PC-9 (cell line): ENCODE results near the gene ZMIZ1. TPM values are rescaled to one million over a fixed set of nuclear protein-coding genes. Genes with fewer than 3 reads are reported as not detected.
"Not testable (repeated sequence)": the region's sequence is repeated elsewhere in the genome, so short reads cannot be mapped to it uniquely, and the experiment has no call there.

Experiments
- BruUV-seq: library from RNA; stranded (reverse); fragments of 400-500 nt; replicated peaks from 2 replicates; lab custom pipeline; 2021; lab: Mats Ljungman, UMichigan
- CTCF ChIA-PET: fragments of 300-600 bp; sonication (Branson Sonifier 250); formaldehyde crosslinking; loops from one replicate; lab custom pipeline; 2022; ENCODE audit warnings: antibody characterized with exemption; lab: Charles Lee
- POLR2A ChIA-PET: fragments of 300-600 bp; sonication (Branson Sonifier 250); formaldehyde crosslinking; loops from one replicate; lab custom pipeline; 2022; ENCODE audit warnings: antibody characterized with exemption; ENCODE audit not compliant: unreplicated experiment; lab: Charles Lee
- DNase-seq, 2 experiments: peaks; one replicate each; pipeline versions ENCODE4 v3.0.0 to v3.0.0-alpha.2; 2015 to 2022; ENCODE audit warnings: mixed read lengths in 1 of 2
- H2AFZ ChIP-seq: fragments of 200-600 bp; sonication (generic); 2 replicates; pipeline ENCODE4 v1.8.1; 2017; ENCODE audit warnings: antibody characterized with exemption
- H3F3A ChIP-seq: fragments of 200-600 bp; sonication (generic); 2 replicates; pipeline ENCODE4 v1.8.1; 2017; ENCODE audit warnings: antibody characterized with exemption, mild to moderate bottlenecking, low read depth; ENCODE audit not compliant: insufficient read depth
- H3K27ac ChIP-seq: fragments of 200-600 bp; sonication (generic); 2 replicates; pipeline ENCODE4 v1.6.1; 2016; ENCODE audit warnings: mixed run types
- H3K27me3 ChIP-seq: fragments of 200-600 bp; sonication (generic); 2 replicates; pipeline ENCODE4 v1.6.1; 2016; ENCODE audit warnings: low read depth, mixed run types; ENCODE audit not compliant: insufficient read depth
- H3K36me3 ChIP-seq: fragments of 200-600 bp; sonication (generic); 2 replicates; pipeline ENCODE4 v1.6.1; 2016; ENCODE audit warnings: low read depth, mixed run types
- H3K4me1 ChIP-seq: fragments of 200-600 bp; sonication (generic); replicated peaks from 2 replicates; pipeline ENCODE4 v1.6.1; 2016; ENCODE audit warnings: mixed run types; ENCODE audit not compliant: insufficient read depth
- H3K4me2 ChIP-seq: fragments of 200-600 bp; sonication (generic); 2 replicates; pipeline ENCODE4 v1.6.1; 2017; ENCODE audit warnings: mixed run types
- H3K4me3 ChIP-seq: fragments of 200-600 bp; sonication (generic); 2 replicates; pipeline ENCODE4 v1.6.1; 2016; ENCODE audit warnings: mixed run types
- H3K79me2 ChIP-seq: fragments of 200-600 bp; sonication (generic); 2 replicates; pipeline ENCODE4 v1.6.1; 2017; ENCODE audit warnings: low read depth, mixed run types
- H3K9me2 ChIP-seq: fragments of 200-600 bp; sonication (generic); 2 replicates; pipeline ENCODE4 v1.8.1; 2017; ENCODE audit warnings: mild to moderate bottlenecking; ENCODE audit not compliant: insufficient read depth
- H3K9me3 ChIP-seq: fragments of 200-600 bp; sonication (generic); 2 replicates; pipeline ENCODE4 v1.8.1; 2016; ENCODE audit warnings: low read depth; ENCODE audit not compliant: insufficient read depth
- H4K20me1 ChIP-seq: fragments of 200-600 bp; sonication (generic); 2 replicates; pipeline ENCODE4 v1.8.1; 2017; ENCODE audit not compliant: insufficient read depth
- CTCF ChIP-seq: fragments of 200-600 bp; sonication (generic); conservative IDR thresholded peaks from 2 replicates; pipeline ENCODE4 v1.6.1; 2017; ENCODE audit warnings: mixed run types, antibody characterized with exemption, mild to moderate bottlenecking, moderate library complexity
- EZH2 ChIP-seq: fragments of 200-600 bp; sonication (generic); IDR thresholded peaks from 2 replicates; pipeline ENCODE4 v1.8.0; 2017; ENCODE audit warnings: antibody characterized with exemption, low read depth
- intact Hi-C: fragments of 100-400 bp; cut with micrococcal nuclease; formaldehyde crosslinking; loops from one replicate; pipeline ENCODE4 v1.10.0; 2022; ENCODE audit not compliant: unreplicated experiment
- total RNA-seq: library from RNA; stranded (reverse); gene quantifications from 2 replicates; pipeline ENCODE4 v1.2.3, GENCODE V29; 2021

ZMIZ1 gene
- total RNA-seq, 1 experiment from 2014 or later = 47.6 TPM

- H3K79me2 ChIP-seq = no peaks in the 10 kb centered on the region
- DNase-seq = no peak
- H3K4me2 ChIP-seq = no peak overlapping the region
- H3K36me3 ChIP-seq = no peaks in the 10 kb centered on the region
- no peaks in the 10 kb centered on the region for H4K20me1 ChIP-seq
- BruUV-seq = no TSS peak
- H3K9me3 ChIP-seq = no peaks in the 10 kb centered on the region
- H3K4me1 ChIP-seq = no peaks in the 10 kb centered on the region
- H3K9me2 ChIP-seq = no peaks in the 10 kb centered on the region
- no peak overlapping the region for H3K4me3 ChIP-seq
- ChIA-PET CTCF (no interaction called here), POLR2A (interaction anchor here (0.6 kb wide), 1 partner anchor 405 kb away, joined by 4 read pairs; no protein-coding TSS in a partner anchor)
- H2AFZ ChIP-seq = no peak overlapping the region
- no peak overlapping the region for H3K27ac ChIP-seq
- no peak for TF ChIP-seq EZH2
- no peak for TF ChIP-seq CTCF
- no peaks in the 10 kb centered on the region for H3K27me3 ChIP-seq
- H3F3A ChIP-seq = no peaks in the 10 kb centered on the region
- intact Hi-C loops = no loop called here
Measured at GRCh38 chr10:79031723-79032122, 37.0 kb upstream of the ZMIZ1 start.

DNA sequence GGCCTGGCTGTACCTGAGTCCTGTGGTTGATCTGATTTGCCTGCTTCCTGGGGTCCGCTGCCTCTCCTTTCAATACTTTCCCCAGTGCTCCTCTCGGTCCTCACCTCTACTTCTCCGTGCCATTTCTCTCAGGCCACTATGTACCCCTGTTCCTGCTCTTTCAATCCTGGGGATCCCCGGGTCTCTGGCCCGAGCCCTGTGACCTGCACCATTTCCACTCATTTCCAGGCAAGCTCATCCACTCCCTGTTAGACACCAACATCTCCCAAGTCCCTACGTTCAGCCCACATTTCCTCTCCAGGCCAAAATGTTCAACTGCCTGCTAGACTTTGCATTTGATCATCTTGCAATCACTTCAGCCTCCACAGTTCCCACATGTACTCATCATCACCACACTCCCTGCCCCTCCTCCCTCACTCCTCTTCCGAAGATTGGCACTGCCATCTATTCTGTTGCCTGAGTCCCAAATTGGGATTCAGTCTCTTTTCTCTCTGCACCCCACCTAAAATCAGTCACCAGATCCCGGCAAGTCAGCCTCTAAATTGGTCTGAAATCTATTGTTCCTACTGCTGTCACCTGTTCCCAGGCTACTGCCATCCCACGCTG, 34.4 kb upstream of the ZMIZ1 start:
- no peaks in the 10 kb centered on the region for H3K36me3 ChIP-seq
- intact Hi-C loops = no loop called here
- no peak for DNase-seq
- no peaks in the 10 kb centered on the region for H3K79me2 ChIP-seq
- TF ChIP-seq CTCF = no peak
- H4K20me1 ChIP-seq = no peaks in the 10 kb centered on the region
- H3K4me2 ChIP-seq = no peak overlapping the region
- H3K27me3 ChIP-seq = no peaks in the 10 kb centered on the region
- no peak overlapping the region for H3K4me3 ChIP-seq
- no peaks in the 10 kb centered on the region for H3F3A ChIP-seq
- H2AFZ ChIP-seq = no peak overlapping the region
- no peaks in the 10 kb centered on the region for H3K9me2 ChIP-seq
- no peak overlapping the region for H3K27ac ChIP-seq
- H3K4me1 ChIP-seq = no peaks in the 10 kb centered on the region
- ChIA-PET CTCF (no interaction called here), POLR2A (no interaction called here)
- H3K9me3 ChIP-seq = no peaks in the 10 kb centered on the region
- BruUV-seq = no TSS peak

DNA sequence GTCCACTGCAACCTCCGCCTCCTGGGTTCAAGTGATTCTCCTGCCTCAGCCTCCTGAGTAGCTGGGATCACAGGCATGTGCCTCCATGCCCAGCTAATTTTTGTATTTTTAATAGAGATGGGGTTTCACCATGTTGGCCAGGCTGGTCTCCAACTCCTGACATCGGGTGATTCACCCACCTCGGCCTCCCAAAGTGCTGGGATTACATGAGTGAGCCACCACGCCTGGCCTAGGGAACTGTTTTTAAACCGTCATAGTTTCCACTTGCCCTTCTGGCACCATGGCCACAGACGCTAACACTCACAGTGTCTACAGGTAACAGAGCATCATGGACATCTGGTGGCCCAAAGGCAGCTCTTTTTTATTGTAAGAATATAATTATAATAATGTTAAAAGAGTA, 32.4 kb upstream of the ZMIZ1 start:
- H3K27ac ChIP-seq, CTCF ChIA-PET, H3K27me3 ChIP-seq, DNase-seq, H3F3A ChIP-seq, H3K36me3 ChIP-seq, H3K79me2 ChIP-seq, H3K9me3 ChIP-seq, H3K4me3 ChIP-seq, H3K4me1 ChIP-seq, H4K20me1 ChIP-seq, H3K4me2 ChIP-seq, intact Hi-C loops, H2AFZ ChIP-seq, POLR2A ChIA-PET, H3K9me2 ChIP-seq, BruUV-seq: not testable (repeated sequence)
